Measurements from ENCODE around the gene TRPV4.
A peak's percentile ranks its signal among the peaks of the same experiment; 100 is the strongest.

DNA sequence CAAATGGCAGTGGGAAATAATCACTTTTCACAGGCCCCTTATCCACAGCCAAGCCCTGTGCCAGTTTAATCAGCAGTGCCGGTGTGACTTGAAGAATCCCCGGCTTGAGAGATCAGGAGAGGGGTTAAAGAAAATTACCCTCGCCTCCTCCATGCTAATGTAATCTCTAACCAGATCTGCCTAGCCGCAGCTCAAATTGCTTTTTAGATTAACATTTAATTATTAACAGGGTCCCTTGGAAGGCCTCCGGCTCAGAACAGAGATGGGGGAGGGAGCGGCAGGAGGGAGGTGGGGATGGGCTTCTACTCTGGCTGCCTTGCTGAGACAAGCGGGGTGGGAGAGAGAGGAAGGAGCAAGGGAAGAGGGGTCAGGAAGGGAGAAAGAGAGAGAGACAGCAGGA, 95.6 kb downstream of the TRPV4 start:
- TF ChIP-seq, protein P1, sequence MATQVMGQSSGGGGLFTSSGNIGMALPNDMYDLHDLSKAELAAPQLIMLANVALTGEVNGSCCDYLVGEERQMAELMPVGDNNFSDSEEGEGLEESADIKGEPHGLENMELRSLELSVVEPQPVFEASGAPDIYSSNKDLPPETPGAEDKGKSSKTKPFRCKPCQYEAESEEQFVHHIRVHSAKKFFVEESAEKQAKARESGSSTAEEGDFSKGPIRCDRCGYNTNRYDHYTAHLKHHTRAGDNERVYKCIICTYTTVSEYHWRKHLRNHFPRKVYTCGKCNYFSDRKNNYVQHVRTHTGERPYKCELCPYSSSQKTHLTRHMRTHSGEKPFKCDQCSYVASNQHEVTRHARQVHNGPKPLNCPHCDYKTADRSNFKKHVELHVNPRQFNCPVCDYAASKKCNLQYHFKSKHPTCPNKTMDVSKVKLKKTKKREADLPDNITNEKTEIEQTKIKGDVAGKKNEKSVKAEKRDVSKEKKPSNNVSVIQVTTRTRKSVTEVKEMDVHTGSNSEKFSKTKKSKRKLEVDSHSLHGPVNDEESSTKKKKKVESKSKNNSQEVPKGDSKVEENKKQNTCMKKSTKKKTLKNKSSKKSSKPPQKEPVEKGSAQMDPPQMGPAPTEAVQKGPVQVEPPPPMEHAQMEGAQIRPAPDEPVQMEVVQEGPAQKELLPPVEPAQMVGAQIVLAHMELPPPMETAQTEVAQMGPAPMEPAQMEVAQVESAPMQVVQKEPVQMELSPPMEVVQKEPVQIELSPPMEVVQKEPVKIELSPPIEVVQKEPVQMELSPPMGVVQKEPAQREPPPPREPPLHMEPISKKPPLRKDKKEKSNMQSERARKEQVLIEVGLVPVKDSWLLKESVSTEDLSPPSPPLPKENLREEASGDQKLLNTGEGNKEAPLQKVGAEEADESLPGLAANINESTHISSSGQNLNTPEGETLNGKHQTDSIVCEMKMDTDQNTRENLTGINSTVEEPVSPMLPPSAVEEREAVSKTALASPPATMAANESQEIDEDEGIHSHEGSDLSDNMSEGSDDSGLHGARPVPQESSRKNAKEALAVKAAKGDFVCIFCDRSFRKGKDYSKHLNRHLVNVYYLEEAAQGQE (IDR thresholded peaks at IDR 0.05; ENCODE audit: unreplicated experiment) = peak; percentile 18
- TF ChIP-seq EZH2 (IDR thresholded peaks at IDR 0.05; ENCODE audit: low read depth, unreplicated experiment) (no peak), POLR2AphosphoS5 (IDR thresholded peaks at IDR 0.05; ENCODE audit: low read depth) (no peak), CTCF (conservative IDR thresholded peaks at IDR 0.05; ENCODE audit: low read depth in 2 of 2) (no peak), EZH2phosphoT487 (IDR thresholded peaks at IDR 0.05; ENCODE audit: unreplicated experiment) (no peak), STAT1 (IDR thresholded peaks at IDR 0.05; ENCODE audit: unreplicated experiment) (no peak), JUNB (IDR thresholded peaks at IDR 0.05; ENCODE audit: unreplicated experiment) (no peak), CREB1 (CRISPR knock-in tag; IDR thresholded peaks at IDR 0.05; ENCODE audit: low read depth) (no peak), NANOG (IDR thresholded peaks at IDR 0.05; ENCODE audit: borderline replicate concordance) (no peak), ZNF331 (CRISPR knock-in tag; IDR thresholded peaks at IDR 0.05; ENCODE audit: low read depth) (no peak)

Measured in GM23338 (cell line).